HG03097 (cell line): ENCODE results near the gene DNMBP.
A peak's percentile ranks its signal among the peaks of the same experiment; 100 is the strongest.
"Not testable (repeated sequence)": the region's sequence is repeated elsewhere in the genome, so short reads cannot be mapped to it uniquely, and the experiment has no call there.

Experiments
- ATAC-seq: cut with Tn5 transposase; IDR thresholded peaks from one replicate; pipeline ENCODE4 v1.9.1; 2021; ENCODE audit not compliant: unreplicated experiment, low FRiP score

The DNMBP gene

DNA sequence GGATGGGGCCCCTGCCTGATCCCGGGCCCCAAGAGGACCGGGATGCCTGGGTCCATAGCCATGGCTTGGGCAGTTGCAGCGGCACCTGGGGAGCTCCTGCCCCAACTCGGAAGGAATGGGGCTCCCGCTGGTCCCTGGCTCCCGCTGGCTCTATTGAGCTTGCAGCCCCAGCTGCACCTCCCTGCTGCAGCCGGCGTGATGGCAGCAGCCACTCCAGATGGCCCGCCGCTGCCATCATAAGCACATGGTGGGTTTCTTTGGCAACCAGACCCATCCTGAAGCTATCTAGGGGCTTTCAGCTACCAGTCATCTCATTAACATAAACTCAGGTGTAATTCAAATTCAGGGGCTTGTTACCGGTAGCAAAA, 11.1 kb upstream of the DNMBP start:
- no peak for ATAC-seq

GRCh38 chr10:100020142-100020885, 10.6 kb upstream of the DNMBP start:
- peak; percentile 88 for ATAC-seq

DNA sequence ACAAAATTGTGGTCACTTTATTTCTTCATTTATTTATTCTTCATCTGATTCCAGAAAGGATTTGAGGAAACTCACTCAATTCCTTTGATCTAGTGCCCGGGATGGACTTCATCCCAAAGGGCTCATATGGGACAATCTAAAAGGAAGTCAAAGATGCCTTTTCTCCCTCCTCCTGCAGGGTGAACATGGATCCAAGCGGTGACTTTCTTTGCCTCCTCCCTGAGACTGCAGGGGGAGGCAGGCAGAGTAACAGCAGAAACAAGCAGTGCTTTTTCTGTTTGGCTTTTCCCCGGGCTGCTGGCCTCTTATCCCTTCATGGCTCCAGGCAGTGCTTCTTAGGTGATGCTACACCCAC, 10.0 kb upstream of the DNMBP start:
- ATAC-seq: no peak

DNA sequence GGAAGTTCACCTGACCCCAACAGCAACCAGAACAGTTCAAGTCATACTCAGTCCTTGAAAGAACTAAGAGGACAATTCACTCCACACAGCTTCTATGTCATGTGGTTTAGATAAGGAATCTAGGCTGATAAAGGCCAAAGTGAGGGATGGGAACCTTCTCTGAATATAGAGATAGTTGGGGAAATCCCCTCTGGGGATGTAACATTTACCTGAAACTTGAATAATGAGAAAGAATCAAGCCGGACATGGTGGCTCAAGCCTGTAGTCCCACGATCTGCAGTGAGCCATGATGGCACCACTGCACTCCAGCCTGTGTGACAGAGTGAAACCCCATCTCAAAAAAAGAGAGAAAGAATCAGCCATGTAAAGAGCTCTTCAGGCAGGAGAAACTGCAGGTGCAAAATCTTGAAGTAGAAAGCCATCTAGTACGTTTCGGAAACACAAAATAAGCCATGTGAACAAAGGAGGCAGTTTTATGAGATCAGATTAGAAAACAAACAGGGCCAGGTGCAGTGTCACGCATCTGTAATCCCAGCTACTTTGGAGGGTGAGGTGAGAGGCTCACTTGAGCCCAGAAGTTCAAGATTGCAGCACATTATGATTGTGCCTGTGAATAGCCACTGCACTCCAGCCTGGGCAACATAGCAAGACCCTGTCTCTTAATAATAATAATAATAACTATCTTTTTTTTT, 4.5 kb upstream of the DNMBP start:
- peak; percentile 68 for ATAC-seq

DNA sequence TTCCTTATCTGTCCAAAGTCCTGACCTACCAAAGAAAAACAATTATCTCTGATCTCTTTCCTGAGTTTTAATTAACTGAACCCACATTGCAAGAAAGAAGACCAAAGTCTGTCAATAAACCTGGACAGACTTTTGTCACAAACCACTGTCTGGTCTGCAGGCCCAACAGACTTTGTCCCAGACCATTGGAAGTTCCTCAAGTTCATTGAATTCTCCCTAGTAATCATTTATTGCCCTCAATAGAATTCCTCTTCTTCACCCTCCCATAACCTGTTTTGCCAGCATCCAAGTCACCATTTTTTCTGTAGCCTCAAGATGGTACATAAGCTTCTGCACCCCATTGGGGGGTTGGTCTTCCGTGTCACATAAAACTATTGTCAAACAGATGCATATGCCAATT, 3.9 kb upstream of the DNMBP start:
- ATAC-seq: no peak

GRCh38 chr10:100011906-100012305, 2.2 kb upstream of the DNMBP start:
- ATAC-seq: not testable (repeated sequence)

DNA sequence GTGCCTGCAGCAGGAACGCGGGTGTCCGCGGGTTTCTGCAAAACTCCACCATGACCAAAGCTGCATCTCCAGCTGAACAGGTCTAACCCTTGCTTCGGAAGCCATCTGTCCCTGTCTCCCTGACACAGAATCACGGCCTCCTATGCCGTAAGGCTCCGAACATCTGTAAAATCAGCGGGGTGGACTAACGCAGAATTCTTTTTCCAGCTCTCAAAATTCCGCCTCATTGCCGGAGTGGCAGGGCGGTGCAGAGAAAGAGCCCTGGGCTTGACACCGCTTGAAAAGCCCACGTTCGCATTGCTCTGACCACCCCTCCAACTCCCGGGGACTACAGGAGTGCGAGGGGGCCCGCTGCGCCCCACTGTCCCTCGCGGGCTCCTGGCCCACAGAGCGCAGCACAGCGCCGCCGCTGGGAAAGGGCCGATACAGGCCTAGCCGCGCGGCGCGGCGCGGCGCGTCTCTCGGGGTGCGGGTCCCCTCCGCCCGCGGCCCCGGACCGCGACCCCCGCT, 409 bp downstream of the DNMBP start:
- peak; percentile 38 for ATAC-seq

DNA sequence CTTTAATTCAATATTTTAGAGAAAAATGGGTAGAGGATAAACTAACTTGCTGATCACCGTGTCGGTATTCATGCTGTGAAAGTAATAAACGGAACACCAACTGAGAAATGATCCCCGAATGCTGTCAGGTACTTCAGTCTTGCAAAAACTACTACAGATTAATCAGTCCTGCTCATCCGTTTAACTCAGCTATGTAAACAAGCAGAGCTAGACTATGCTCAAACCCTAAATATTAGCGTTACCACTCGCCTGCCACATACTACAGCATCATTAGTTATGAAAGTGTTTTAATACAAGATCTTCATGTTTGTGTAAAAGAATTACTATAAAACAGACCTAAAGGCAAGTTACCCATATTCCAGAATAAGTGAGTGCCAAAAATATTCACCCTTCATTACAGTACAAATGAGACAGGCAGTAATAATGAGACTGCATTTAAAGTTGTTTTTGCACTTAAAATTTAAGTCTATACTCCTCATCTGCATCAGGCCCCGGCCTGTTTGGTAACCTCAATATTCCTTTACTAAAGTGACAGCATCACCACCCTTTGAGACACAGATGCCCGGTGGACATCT, 952 bp downstream of the DNMBP start:
- ATAC-seq: no peak

DNA sequence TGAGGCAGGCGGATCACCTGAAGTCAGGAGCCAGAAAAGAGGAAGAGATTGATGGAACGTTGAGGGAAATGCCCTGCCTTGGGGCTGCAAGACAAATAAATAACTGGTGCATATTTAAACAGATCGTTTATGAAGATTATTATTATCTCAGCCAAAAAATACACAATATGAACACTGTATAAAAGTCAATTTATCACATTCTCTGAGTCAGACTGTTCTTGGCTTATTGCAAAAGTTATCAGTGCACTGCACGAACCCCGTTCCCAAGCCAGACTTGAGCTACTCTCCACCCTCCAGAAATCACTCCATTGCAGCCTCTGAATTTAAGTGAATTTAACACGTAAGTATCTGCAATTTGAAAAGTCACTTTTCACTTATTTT, 1.6 kb downstream of the DNMBP start:
- ATAC-seq: no peak

DNA sequence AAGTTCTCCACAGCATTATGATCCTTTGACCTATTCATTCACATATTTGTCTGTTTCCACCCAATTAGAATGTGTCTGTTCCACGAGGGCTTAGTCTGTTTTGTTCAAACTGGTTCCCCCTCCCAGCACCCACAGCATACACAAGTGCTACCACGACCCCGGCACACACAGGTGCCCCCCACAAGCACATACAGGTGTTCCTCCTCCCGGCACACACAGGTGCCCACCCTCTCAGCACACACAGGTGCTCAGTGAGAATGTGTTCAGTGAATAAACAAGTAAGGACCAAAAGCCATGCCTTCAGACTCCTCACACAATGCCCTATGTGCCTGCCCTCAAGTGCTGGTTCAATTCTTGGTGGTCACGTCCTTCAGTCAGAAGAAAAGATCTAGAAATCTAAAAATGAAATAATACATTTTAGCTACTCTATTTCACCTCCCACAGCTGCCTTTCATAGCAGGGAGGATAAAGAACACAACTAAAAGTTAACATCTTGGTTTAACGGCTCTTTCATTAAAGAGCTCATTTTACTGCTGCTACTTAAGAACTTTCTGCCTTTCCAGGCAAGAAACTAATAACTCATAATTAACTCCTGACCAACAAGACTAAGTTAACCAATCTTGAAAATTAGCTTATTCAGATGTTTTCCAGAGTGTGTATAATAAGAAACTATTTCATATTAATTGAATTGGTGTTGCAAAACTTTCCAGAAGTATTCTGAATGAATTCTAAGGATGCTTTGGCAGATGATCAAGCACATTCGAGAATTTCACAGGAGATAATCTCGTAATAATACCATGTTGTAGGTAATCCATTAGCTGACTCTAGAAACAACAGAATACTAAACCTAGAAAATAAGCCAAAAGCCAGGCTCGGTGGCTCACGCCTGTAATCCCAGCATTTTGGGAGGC, 2.3 kb downstream of the DNMBP start:
- no peak for ATAC-seq

DNA sequence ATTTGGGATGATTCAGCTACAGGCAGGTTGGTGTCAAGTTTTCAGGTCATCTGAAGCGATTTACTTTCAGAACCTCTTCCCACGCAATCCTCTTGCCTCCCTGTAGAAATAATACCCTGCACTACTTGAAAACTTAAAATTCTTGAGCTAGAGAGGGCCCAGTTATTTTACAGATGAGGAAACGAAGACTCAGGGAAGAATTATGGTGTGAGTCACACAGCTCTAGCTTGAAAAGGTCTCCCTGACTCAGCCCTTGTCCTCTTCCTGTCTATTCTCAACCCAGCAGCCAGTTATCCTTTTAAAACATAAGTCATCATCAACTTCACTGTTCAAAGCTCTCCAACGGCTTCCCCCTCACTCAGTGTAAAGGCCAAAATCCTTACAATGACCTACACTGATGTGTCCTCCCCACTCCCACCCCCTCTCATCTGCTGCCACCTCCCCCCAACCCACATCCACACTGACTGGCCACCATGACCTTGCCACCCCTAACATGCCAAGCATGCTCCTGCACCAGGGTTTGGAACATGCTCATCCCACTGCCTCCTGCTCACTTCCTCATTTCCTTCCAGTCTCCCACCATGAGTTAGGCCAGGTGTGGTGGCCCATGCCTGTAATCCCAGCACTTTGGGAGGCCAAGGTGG, 3.4 kb downstream of the DNMBP start:
- ATAC-seq: no peak

DNA sequence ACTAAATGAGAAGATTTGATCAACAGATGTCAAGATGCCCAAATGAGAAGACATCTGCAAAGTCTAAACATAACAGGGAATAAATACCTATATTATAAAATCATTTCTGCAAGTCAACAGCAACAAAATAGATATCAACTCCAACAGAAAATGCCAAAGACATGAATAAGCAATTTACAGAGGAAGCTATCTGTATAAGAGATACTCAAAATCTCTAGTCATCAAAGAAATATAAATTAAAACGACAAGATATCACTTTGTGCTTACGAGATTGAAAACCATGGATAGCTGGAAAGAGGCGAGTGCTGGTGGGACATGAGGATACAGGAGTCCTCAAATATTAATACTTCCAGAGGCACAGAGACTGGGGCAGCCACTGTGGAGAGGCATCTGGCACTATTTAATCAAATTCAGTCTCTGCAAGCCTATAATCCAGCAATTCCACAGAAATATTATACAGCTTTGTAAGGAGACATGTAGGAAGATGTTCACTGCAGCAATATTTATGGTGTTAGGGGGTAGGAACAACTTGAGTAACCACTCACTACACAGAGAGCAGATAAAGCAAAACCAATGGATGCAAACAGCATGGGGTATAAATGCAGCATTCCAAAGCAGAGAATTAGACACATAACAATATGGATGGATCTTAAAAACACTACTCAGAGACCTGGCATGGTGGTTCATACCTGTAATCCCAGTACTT, 4.8 kb downstream of the DNMBP start:
- no peak for ATAC-seq

DNA sequence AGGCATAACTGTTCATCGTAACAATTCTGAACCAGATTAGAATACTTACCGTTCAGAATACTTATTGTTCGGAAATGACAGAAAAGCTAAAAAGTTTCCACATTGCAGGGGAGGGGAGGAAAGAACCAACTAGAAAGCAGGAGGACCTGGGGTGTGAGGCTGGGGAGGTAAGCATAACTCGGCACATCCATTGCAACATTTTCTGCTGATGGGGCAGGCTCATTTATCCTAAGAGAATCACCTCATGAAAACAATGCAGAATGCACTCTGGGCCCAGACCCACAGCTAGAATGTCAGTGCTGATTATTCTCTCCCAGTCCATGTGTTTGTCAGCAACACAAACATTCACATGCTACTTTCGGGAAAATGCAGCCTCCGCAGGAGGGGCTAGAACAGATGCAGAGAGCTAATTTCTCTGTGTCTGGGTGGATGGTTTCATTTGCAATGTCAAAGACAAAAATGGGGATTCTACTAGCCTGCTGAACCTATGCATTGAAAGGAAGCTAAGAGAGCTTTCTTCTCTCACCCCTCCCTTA, 9.6 kb downstream of the DNMBP start:
- no peak for ATAC-seq

DNA sequence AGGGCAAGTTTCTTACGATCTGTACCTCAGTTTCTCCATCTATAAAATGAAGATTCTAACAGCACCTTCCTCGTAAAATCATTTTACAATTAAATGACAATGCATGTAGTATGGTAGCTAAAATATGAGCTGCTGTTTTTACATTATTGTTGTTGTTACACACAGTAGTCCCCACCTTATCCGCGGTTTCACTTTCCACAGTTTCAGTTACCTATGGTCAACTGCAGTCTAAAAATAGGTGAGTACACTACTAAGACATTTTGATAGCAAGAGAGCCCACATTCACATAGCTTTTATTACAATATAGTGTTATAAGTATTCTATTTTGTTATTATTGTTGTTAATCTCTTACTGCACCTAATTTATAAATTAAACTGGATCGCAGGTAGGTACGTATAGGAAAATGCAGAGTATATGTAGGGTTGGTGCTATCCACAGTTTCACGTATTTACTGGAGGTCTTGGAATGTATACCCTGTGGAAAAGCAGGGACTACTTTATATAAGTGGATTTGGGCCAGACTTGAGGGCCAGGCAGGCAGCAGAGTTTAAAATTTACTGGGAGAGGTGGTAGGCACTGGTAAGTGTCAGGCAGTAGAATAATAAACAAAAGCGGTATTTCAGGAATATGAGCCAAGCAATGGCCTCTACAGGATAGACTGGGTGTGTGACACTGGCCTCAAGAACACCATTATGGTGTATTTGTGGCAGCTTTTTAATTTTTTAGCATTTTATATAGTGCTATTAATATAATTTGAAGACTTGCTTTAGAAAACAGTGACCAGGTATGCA, 10.2 kb downstream of the DNMBP start:
- no peak for ATAC-seq

GRCh38 chr10:99998889-99999288, 10.9 kb downstream of the DNMBP start:
- ATAC-seq: no peak

DNA sequence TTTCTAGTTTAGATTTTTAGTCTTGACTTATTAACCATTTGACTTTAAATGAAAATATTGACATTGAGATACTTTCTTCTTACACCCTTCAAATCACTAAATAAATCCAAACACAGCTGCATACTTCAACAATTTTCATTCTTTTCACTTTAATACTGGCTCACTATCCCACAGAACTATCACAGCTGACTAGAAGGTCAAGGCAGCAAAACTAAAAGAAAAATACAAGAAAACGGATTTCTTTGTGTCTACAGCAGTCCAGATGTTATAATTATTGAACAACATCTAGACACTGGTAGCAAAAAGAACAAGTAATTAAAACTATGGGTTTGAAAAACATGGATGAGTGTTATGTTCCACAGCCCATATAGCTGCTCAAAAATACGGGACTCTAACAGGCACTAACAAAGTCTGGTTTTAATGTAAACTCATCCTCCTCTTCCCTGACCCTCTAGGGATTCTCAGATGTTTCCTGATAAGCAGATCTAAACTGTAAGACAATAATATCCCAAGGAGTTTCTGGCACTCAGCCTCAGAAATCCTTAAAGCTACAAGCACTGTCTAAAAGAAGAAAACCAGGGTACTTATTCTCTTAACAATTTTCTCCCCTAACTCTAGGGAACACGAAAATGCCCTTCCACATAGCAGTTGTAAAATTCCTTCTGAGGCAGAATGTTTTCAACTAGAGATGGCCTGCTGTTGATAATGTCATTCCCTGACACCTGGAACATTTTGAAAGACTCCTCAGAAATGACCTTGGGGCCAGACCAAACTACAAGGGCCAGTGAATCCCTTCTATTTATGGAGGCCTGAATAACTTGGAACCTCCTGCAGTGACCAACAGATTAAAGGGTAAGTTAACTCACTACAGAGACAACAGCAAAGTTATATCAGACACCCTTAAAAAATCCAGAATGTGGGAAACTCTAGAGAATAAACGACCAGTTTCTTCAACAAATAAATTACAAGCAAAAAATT, 12.8 kb downstream of the DNMBP start:
- ATAC-seq: no peak

GRCh38 chr10:99995713-99996112, 14.0 kb downstream of the DNMBP start:
- ATAC-seq: no peak

GRCh38 chr10:99995269-99995668, 14.5 kb downstream of the DNMBP start:
- no peak for ATAC-seq
